ENCODE results near the gene HBD. TPM values are rescaled to one million over a fixed set of nuclear protein-coding genes. Genes with fewer than 3 reads are reported as not detected.

HBD gene
- total RNA-seq = not detected in 2 replicates
- long read RNA-seq = 0 reads

- Mint-ChIP-seq H3K36me3 (ENCODE audit: low read depth) (no peaks in the 10 kb centered on the region), H3K27ac (ENCODE audit: unreplicated experiment) (no peak within 1 kb of the TSS), H3K9me3 (no peaks in the 10 kb centered on the region), H3K4me1 (peaks cover 4% of the 10 kb centered on the region), H3K27me3 (ENCODE audit: low read depth) (peaks cover 15% of the 10 kb centered on the region), H3K4me3 (no peak within 1 kb of the TSS)
- TF ChIP-seq, protein P1, sequence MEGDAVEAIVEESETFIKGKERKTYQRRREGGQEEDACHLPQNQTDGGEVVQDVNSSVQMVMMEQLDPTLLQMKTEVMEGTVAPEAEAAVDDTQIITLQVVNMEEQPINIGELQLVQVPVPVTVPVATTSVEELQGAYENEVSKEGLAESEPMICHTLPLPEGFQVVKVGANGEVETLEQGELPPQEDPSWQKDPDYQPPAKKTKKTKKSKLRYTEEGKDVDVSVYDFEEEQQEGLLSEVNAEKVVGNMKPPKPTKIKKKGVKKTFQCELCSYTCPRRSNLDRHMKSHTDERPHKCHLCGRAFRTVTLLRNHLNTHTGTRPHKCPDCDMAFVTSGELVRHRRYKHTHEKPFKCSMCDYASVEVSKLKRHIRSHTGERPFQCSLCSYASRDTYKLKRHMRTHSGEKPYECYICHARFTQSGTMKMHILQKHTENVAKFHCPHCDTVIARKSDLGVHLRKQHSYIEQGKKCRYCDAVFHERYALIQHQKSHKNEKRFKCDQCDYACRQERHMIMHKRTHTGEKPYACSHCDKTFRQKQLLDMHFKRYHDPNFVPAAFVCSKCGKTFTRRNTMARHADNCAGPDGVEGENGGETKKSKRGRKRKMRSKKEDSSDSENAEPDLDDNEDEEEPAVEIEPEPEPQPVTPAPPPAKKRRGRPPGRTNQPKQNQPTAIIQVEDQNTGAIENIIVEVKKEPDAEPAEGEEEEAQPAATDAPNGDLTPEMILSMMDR (conservative IDR thresholded peaks at IDR 0.05) = no peak
- DNase-seq (ENCODE audit: low read depth, low spot score) = no peak
These were observed at the start of gene HBD for GRCh38 chr11:5234381-5234834. TSS of gene HBD (minus strand) at chr11:5234483. CDS start at chr11:5234433, 50 bp downstream.

GRCh38 chr11:5283882-5284281 is 49.6 kb upstream of the HBD start:
- H3K4me1 Mint-ChIP-seq = peaks cover 4% of the 10 kb centered on the region
- no peak overlapping the region for H3K4me3 Mint-ChIP-seq
- no peaks in the 10 kb centered on the region for H3K27me3 Mint-ChIP-seq (ENCODE audit: low read depth)
- no peaks in the 10 kb centered on the region for H3K9me3 Mint-ChIP-seq
- TF ChIP-seq, protein P1 (conservative IDR thresholded peaks at IDR 0.05) = no peak
- H3K27ac Mint-ChIP-seq (ENCODE audit: unreplicated experiment) = no peak overlapping the region
- H3K36me3 Mint-ChIP-seq (ENCODE audit: low read depth) = no peaks in the 10 kb centered on the region
- no peak for DNase-seq (ENCODE audit: low read depth, low spot score)

DNA sequence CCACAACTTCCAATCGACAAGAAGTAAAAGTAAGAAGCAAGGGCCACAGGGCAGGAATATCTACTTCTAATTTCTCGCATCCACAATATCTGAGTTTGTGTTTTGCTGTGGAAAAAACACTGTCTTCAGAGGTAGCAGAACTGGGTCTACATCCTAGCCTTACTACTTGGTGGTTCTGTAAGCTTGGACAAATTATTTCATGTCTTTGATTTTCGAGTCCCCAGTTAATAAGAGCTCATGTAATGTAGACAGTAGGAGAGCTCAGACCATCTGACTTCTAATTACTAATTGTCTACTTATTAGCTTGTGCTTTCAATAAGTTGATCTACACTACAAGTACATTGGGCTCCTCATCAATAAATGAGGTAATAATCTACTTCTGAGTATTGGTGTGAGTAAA is 48.8 kb upstream of the HBD start:
- Mint-ChIP-seq H3K9me3 (no peaks in the 10 kb centered on the region), H3K4me3 (no peak overlapping the region), H3K36me3 (ENCODE audit: low read depth) (no peaks in the 10 kb centered on the region), H3K27me3 (ENCODE audit: low read depth) (no peaks in the 10 kb centered on the region), H3K27ac (ENCODE audit: unreplicated experiment) (no peak overlapping the region), H3K4me1 (peaks cover 4% of the 10 kb centered on the region)
- no peak for DNase-seq (ENCODE audit: low read depth, low spot score)
- TF ChIP-seq, protein P1 (conservative IDR thresholded peaks at IDR 0.05) = no peak

- Mint-ChIP-seq H3K4me3 (no peak overlapping the region), H3K36me3 (ENCODE audit: low read depth) (no peaks in the 10 kb centered on the region), H3K9me3 (no peaks in the 10 kb centered on the region), H3K27ac (ENCODE audit: unreplicated experiment) (no peak overlapping the region), H3K27me3 (ENCODE audit: low read depth) (no peaks in the 10 kb centered on the region), H3K4me1 (peaks cover 4% of the 10 kb centered on the region)
- DNase-seq (ENCODE audit: low read depth, low spot score) = no peak
- TF ChIP-seq, protein P1 (conservative IDR thresholded peaks at IDR 0.05) = no peak
These were observed 48.3 kb upstream of the HBD start for GRCh38 chr11:5282628-5283027.

- DNase-seq (ENCODE audit: low read depth, low spot score) = no peak
- no peaks in the 10 kb centered on the region for H3K9me3 Mint-ChIP-seq
- no peaks in the 10 kb centered on the region for H3K27me3 Mint-ChIP-seq (ENCODE audit: low read depth)
- H3K36me3 Mint-ChIP-seq (ENCODE audit: low read depth) = no peaks in the 10 kb centered on the region
- peaks cover 4% of the 10 kb centered on the region for H3K4me1 Mint-ChIP-seq
- TF ChIP-seq, protein P1 (conservative IDR thresholded peaks at IDR 0.05) = no peak
- H3K27ac Mint-ChIP-seq (ENCODE audit: unreplicated experiment) = no peak overlapping the region
- H3K4me3 Mint-ChIP-seq = no peak overlapping the region
These were observed 47.3 kb upstream of the HBD start for GRCh38 chr11:5281596-5281995.
